HepG2 (cell line): ENCODE data around the gene MESD.

Source experiments
- AKAP8 ChIP-seq: sonication (generic); formaldehyde crosslinking; IDR thresholded peaks from 2 replicates; pipeline ENCODE4 v1.5.1; 2020; ENCODE audit warnings: mild to moderate bottlenecking, missing genetic modification reagents
- CAMTA2 ChIP-seq: sonication (generic); formaldehyde crosslinking; IDR thresholded peaks from 2 replicates; pipeline ENCODE4 v1.4.0; 2020; ENCODE audit warnings: mild to moderate bottlenecking, missing genetic modification reagents, borderline replicate concordance
- EED ChIP-seq: sonication (generic); formaldehyde crosslinking; IDR thresholded peaks from 2 replicates; pipeline ENCODE4 v1.5.0; 2020; ENCODE audit warnings: mild to moderate bottlenecking, missing genetic modification reagents
- FOXM1 ChIP-seq: sonication (generic); formaldehyde crosslinking; IDR thresholded peaks from 2 replicates; pipeline ENCODE4 v1.5.0; 2020; ENCODE audit warnings: missing genetic modification reagents
- MTA1 ChIP-seq: sonication (generic); formaldehyde crosslinking; IDR thresholded peaks from 2 replicates; pipeline ENCODE4 v1.4.0; 2020; ENCODE audit warnings: missing genetic modification reagents, mild to moderate bottlenecking, borderline replicate concordance
- NR2C2 ChIP-seq: sonication (generic); formaldehyde crosslinking; IDR thresholded peaks from 2 replicates; pipeline ENCODE4 v1.4.0; 2020; ENCODE audit warnings: missing genetic modification reagents, mild to moderate bottlenecking, moderate library complexity, borderline replicate concordance
- TCF12 ChIP-seq, 2 experiments: fragments of 450-650 bp in 1 of 2; sonication (generic) in 1 of 2; formaldehyde crosslinking in 1 of 2; IDR thresholded peaks; 2 replicates each; pipeline versions ENCODE4 v1.6.1 to v1.8.0; 2017 to 2022; ENCODE audit warnings: antibody characterized with exemption in 1 of 2, mild to moderate bottlenecking in 1 of 2, missing genetic modification reagents in 1 of 2, moderate library complexity in 1 of 2
- YY1 ChIP-seq: IDR thresholded peaks from 2 replicates; pipeline ENCODE4 v1.6.1; 2011; ENCODE audit warnings: low read length, low read depth, moderate library complexity, mild to moderate bottlenecking; ENCODE audit not compliant: insufficient read depth, insufficient replicate concordance
- ZNF501 ChIP-seq: sonication (generic); formaldehyde crosslinking; IDR thresholded peaks from 2 replicates; pipeline ENCODE4 v1.5.1; 2020; ENCODE audit warnings: mild to moderate bottlenecking, moderate library complexity, missing genetic modification reagents
- ZNF580 ChIP-seq: IDR thresholded peaks from 2 replicates; pipeline ENCODE4 v1.6.1; 2016; ENCODE audit warnings: low read depth, borderline replicate concordance
- TF ChIP-seq, protein P1 (sequence below): sonication (generic); formaldehyde crosslinking; IDR thresholded peaks from 2 replicates; pipeline ENCODE4 v1.4.0; 2020; ENCODE audit warnings: missing genetic modification reagents
- TF ChIP-seq, protein P2 (sequence below): sonication (generic); formaldehyde crosslinking; IDR thresholded peaks from 2 replicates; pipeline ENCODE4 v1.5.1; 2020; ENCODE audit warnings: missing genetic modification reagents, mild to moderate bottlenecking, borderline replicate concordance

DNA sequence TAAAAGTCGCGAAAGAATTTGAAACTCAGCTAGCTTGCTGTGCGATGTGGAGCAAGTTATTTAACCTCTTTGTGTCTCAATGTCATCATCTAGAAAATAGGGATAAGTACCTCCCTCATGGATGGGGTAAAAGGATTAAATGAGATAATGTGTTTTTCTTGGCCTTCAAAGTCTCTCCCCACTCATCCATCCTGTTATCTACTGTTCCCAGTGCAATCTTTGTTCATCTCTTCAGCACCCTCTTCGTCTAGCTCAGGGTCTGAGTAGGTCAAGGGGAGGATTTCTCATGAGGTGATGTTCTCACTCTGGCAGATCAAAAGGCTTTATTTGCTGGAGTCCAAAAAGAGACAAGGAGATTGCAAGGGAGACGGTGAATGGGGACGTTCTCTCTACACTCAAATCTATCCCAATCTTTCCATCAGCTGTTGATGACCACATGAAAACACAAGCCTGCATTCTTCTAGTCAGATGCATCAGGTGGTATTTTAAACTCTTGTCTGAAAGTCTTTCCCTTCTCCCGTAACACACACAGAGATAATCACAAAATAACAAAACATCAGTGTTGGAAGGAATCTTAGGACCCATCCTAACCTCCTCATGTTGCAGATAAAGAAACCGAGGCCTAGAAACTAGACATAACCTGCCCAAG is 1.3 kb downstream of the MESD start:
- TF ChIP-seq AKAP8 (CRISPR knock-in tag), result no peak
- no peak for TF ChIP-seq TCF12 (IDR thresholded peaks at IDR 0.05)
- TF ChIP-seq TCF12 (CRISPR knock-in tag; IDR thresholded peaks at IDR 0.05), result no peak
- TF ChIP-seq MTA1 (CRISPR knock-in tag), result no peak
- TF ChIP-seq YY1, result no peak
- TF ChIP-seq, protein P1, sequence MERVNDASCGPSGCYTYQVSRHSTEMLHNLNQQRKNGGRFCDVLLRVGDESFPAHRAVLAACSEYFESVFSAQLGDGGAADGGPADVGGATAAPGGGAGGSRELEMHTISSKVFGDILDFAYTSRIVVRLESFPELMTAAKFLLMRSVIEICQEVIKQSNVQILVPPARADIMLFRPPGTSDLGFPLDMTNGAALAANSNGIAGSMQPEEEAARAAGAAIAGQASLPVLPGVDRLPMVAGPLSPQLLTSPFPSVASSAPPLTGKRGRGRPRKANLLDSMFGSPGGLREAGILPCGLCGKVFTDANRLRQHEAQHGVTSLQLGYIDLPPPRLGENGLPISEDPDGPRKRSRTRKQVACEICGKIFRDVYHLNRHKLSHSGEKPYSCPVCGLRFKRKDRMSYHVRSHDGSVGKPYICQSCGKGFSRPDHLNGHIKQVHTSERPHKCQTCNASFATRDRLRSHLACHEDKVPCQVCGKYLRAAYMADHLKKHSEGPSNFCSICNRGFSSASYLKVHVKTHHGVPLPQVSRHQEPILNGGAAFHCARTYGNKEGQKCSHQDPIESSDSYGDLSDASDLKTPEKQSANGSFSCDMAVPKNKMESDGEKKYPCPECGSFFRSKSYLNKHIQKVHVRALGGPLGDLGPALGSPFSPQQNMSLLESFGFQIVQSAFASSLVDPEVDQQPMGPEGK (CRISPR knock-in tag), result no peak
- TF ChIP-seq, protein P2, sequence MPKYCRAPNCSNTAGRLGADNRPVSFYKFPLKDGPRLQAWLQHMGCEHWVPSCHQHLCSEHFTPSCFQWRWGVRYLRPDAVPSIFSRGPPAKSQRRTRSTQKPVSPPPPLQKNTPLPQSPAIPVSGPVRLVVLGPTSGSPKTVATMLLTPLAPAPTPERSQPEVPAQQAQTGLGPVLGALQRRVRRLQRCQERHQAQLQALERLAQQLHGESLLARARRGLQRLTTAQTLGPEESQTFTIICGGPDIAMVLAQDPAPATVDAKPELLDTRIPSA (CRISPR knock-in tag), result no peak
- no peak for TF ChIP-seq NR2C2 (CRISPR knock-in tag)
- no peak for TF ChIP-seq EED
- no peak for TF ChIP-seq ZNF501 (CRISPR knock-in tag)
- TF ChIP-seq FOXM1 (CRISPR knock-in tag), result no peak
- no peak for TF ChIP-seq CAMTA2 (CRISPR knock-in tag)
- no peak for TF ChIP-seq ZNF580 (CRISPR knock-in tag)
